Esophagus (tissue), 2 donors: ENCODE measurements around the gene TTC17. TPM values are rescaled to one million over a fixed set of nuclear protein-coding genes. Genes with fewer than 3 reads are reported as not detected.

Experiments used
- H3K27ac ChIP-seq, 2 donors: one replicate each; pipeline ENCODE4 v1.5.1; 2013; ENCODE audit warnings: low read depth in 2 of 2, mild to moderate bottlenecking in 2 of 2, inconsistent platforms in 1 of 2, low read length in 1 of 2, moderate library complexity in 1 of 2
- H3K27me3 ChIP-seq, 2 donors: one replicate each; pipeline ENCODE4 v1.6.1; 2013; ENCODE audit warnings: low read length in 2 of 2, control low read depth in 1 of 2, mild to moderate bottlenecking in 1 of 2; ENCODE audit not compliant: insufficient read depth in 2 of 2, control insufficient read depth in 1 of 2
- H3K36me3 ChIP-seq, 2 donors: one replicate each; pipeline ENCODE4 v1.6.1; 2013; ENCODE audit warnings: low read length in 1 of 2; ENCODE audit not compliant: control insufficient read depth in 2 of 2, insufficient read depth in 2 of 2
- H3K4me1 ChIP-seq, 2 donors: one replicate each; pipeline ENCODE4 v1.6.1; 2013; ENCODE audit warnings: low read length in 1 of 2; ENCODE audit not compliant: control insufficient read depth in 2 of 2, insufficient read depth in 2 of 2
- H3K4me3 ChIP-seq, 2 donors: one replicate each; pipeline ENCODE4 v1.5.1; 2013; ENCODE audit warnings: low read length in 2 of 2, mild to moderate bottlenecking in 2 of 2, low read depth in 1 of 2, moderate library complexity in 1 of 2
- H3K9me3 ChIP-seq, 2 donors: one replicate each; pipeline ENCODE4 v1.6.1; 2013; ENCODE audit warnings: mild to moderate bottlenecking in 2 of 2, low read depth in 1 of 2, low read length in 1 of 2, moderate library complexity in 1 of 2; ENCODE audit not compliant: control insufficient read depth in 2 of 2, insufficient read depth in 1 of 2
- WGBS, 2 donors: extraction: QIAGEN DNeasy Blood & Tissue Kit; methylation state at CpG; one replicate each; pipeline ENCODE4 v1.1.7; 2013; 5-methylcytosine and 5-hydroxymethylcytosine counted together
- polyA plus RNA-seq, 2 donors: library from polyadenylated mRNA; stranded (reverse); fragments of 200-250 nt; gene quantifications; one replicate each; pipeline ENCODE4 v1.2.3, GENCODE V29; 2013
- donor health status: healthy with polysubstance abuse.
- donor health status: Bipolar disorder and iron deficiency.

TTC17 gene
- polyA plus RNA-seq, 2 donors, result 20.1 to 32.7 TPM

DNA sequence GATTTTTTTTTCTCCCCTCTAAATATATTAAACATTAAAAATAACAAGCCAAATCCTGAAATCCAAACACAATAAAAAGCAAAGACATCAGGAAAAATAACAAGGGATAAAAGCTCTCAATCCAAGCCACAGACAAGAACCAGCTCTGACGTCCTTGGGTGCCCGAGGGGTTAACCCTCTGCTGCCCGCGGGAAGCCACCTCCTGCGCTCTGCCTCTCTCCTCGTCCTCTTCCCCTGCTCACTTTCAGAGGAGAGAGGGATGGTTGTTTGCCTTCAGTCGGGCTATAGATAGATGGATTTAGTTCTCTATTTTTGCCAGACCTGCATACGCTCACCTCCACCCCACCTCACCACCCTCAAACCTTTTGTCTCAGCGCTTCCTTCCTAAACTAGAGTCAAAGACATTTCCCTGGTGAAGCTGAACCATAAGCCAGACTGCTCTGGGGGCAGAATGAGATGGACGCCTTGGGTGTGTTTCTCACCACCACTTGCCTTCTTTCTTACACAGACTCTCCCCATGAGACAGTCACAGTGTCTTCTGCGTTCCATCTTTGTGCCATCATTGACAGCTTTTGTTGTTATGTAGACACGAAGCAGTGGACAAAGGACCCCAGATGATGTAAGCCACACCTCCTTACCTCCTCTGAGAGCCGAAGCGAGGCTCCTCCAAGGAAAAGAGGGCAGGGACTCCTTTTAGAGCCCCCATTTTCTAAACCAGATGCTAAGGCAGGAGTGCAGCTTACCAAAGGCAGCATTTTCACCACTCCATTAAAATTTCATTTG is 179.3 kb downstream of the TTC17 start:
- 16 to 25% methylated on average over 12 to 14 of the region's 14 CpGs for WGBS, 2 donors

GRCh38 chr11:43541993-43542392 is 183.3 kb downstream of the TTC17 start:
- WGBS, 2 donors, result 86 to 88% methylated on average over 2 of the region's 2 CpGs
- H3K36me3 ChIP-seq, result no peaks in the 10 kb centered on the region
- H3K27ac ChIP-seq, result no peak overlapping the region
- no peak overlapping the region for H3K4me3 ChIP-seq
- H3K9me3 ChIP-seq, result no peaks in the 10 kb centered on the region
- H3K4me1 ChIP-seq, result peaks cover 0 to under 1% of the 10 kb centered on the region in 2 donors
- H3K27me3 ChIP-seq, result peaks cover 0 to under 1% of the 10 kb centered on the region in 2 donors

More for the DNA sequence above, 179.3 kb downstream of the TTC17 start:
- H3K27me3 ChIP-seq, result no peaks in the 10 kb centered on the region
- no peaks in the 10 kb centered on the region for H3K36me3 ChIP-seq
- no peak overlapping the region for H3K27ac ChIP-seq
- no peaks in the 10 kb centered on the region for H3K4me1 ChIP-seq
- no peaks in the 10 kb centered on the region for H3K9me3 ChIP-seq
- H3K4me3 ChIP-seq, result no peak overlapping the region

DNA sequence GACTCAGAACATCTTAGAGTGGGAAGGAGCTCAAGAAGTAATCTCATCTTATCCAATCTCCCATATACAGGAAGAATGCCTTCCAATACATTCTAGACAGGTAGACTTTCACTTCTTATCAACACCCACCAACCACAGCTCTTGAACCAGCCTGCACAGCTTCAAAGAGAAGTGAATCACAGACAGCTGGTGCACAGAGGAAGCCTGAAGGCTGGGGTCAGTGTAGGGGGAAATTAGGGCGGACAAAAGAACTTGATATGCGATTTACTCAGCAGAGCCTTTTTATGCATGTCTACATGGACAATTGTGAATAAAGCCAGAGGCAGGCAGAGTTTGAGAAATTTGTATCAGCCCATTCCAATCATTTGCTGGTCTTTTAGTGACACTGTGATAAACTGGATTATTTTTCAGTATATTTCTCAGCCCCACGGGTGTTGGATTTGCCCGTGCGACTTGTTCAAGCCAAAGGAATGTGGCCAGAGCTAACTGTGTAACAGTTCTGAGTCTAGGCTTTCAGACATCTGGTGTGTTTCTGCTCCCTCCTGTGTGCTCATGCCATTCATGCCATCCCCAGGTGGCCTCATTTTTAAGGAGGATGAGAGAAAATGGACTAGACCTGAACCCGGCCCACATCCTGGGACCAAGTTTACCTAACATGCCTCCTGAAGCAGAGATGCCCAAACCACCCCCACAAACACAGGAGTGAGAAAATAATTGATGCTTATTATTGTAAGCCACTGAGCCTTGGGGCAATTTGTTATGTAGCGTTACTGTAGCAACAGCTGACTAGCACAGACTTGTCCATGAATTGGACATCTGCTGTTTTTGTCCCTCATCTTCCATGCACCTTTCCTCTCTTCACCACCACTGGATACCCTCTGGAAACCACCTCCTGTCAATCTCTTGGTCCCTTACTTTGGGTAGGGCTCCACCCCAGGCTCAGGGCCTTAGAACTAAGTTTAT is 184.3 kb downstream of the TTC17 start:
- H3K27me3 ChIP-seq, result peaks cover 0 to 7% of the 10 kb centered on the region in 2 donors
- H3K36me3 ChIP-seq, result no peaks in the 10 kb centered on the region
- H3K4me1 ChIP-seq, result peaks cover 0 to 5% of the 10 kb centered on the region in 2 donors
- H3K4me3 ChIP-seq, result no peak overlapping the region
- peaks cover 0 to 1% of the 10 kb centered on the region in 2 donors for H3K9me3 ChIP-seq
- H3K27ac ChIP-seq, result no peak overlapping the region
- 69 to 70% methylated on average over 7 of the region's 7 CpGs for WGBS, 2 donors

Other genes starting within 250 kb of the TTC17 start
- 10 to 100 TPM; 20.7 to 32.2 TPM for gene API5, start 46.9 kb upstream of the TTC17 start, polyA plus RNA-seq